GM13976 (cell line): Measurements from ENCODE around the gene DBF4.
"Not testable (repeated sequence)": the region's sequence is repeated elsewhere in the genome, so short reads cannot be mapped to it uniquely, and the experiment has no call there.

Experiments used
- DNase-seq: peaks from one replicate; pipeline ENCODE4 v3.0.0; 2012; ENCODE audit warnings: low spot score
- CTCF ChIP-seq: IDR thresholded peaks from 2 replicates; pipeline ENCODE4 v1.5.1; 2012; ENCODE audit warnings: borderline replicate concordance, mild to moderate bottlenecking; ENCODE audit not compliant: insufficient read depth; ENCODE audit errors: extremely low read depth, missing control alignments, control extremely low read depth
- in situ Hi-C: fragments of 300-500 bp; cut with MboI; formaldehyde crosslinking; loops from one replicate; pipeline ENCODE4 v1.12.0; 2022; ENCODE audit warnings: low sequenced_read_pairs, mixed read lengths, inconsistent platforms; ENCODE audit not compliant: unreplicated experiment

The DBF4 gene

GRCh38 chr7:87876040-87876868 lies at the start of gene DBF4, which contains the start of gene SLC25A40:
Gene DBF4 (plus strand): TSS chr7:87876493. CDS start chr7:87876733, 240 bp downstream.
Gene SLC25A40 (minus strand): TSS chr7:87876360. CDS start chr7:87858727, 17,633 bp downstream.
- in situ Hi-C loops: no loop called here
- TF ChIP-seq CTCF: no peak
- DNase-seq: peak; percentile 95

- DNase-seq, in situ Hi-C loops: not testable (repeated sequence)
Measured at GRCh38 chr7:87828383-87828782, 47.9 kb upstream of the DBF4 start.

- DNase-seq: no peak
- TF ChIP-seq CTCF: no peak
- in situ Hi-C loops: no loop called here
Measured at GRCh38 chr7:87831097-87831496, 45.2 kb upstream of the DBF4 start.

GRCh38 chr7:87833130-87833529 lies 43.2 kb upstream of the DBF4 start:
- DNase-seq: no peak
- in situ Hi-C loops: no loop called here
- no peak for TF ChIP-seq CTCF

GRCh38 chr7:87837597-87837996 lies 38.7 kb upstream of the DBF4 start:
- no peak for DNase-seq
- in situ Hi-C loops: no loop called here
- no peak for TF ChIP-seq CTCF

- in situ Hi-C loops: no loop called here
- DNase-seq: no peak
- no peak for TF ChIP-seq CTCF
Measured at GRCh38 chr7:87850836-87851593, 25.3 kb upstream of the DBF4 start.

GRCh38 chr7:87852306-87852705 lies 24.0 kb upstream of the DBF4 start:
- in situ Hi-C loops: no loop called here
- DNase-seq: no peak
- no peak for TF ChIP-seq CTCF
